HG02885 (cell line): ENCODE results near the gene PPP1R9B.

Source experiments
- ATAC-seq: cut with Tn5 transposase; IDR thresholded peaks from one replicate; pipeline ENCODE4 v1.9.1; 2021; ENCODE audit warnings: mild to moderate bottlenecking; ENCODE audit not compliant: unreplicated experiment, poor library complexity

Gene PPP1R9B

DNA sequence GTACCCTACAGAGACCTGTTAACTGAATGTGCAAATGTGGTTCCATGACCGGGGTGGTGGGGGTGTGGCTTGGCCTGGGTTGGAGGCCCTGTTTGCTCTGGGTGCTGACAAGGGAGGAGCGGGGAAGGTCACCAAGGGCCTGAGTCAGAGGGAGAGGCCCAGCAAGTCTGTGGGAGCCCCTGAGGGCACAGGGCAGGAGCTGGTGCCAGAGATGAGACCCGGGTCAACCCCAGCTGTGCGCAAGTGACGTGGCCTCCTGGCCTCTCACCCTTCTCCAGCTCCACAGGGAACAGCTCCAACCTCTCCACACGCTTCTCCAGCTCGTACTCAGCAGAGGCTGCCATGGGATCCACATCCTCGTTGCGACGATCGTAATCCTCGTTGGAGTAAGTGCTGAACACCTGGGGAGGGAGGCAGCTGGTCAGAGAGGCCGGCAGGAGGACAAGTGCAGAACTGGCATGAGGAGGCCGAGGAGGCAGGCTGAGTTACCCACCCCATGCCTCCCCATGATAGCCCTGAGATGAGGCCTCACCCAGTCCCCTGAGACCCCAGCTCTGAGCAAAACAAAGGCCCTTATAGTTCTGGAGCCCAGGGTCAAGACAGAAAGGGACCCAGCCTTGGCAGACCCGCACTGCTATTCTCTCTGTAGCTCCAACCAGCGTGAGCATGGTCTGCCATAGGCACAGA is 5.5 kb downstream of the PPP1R9B start:
- ATAC-seq = no peak

DNA sequence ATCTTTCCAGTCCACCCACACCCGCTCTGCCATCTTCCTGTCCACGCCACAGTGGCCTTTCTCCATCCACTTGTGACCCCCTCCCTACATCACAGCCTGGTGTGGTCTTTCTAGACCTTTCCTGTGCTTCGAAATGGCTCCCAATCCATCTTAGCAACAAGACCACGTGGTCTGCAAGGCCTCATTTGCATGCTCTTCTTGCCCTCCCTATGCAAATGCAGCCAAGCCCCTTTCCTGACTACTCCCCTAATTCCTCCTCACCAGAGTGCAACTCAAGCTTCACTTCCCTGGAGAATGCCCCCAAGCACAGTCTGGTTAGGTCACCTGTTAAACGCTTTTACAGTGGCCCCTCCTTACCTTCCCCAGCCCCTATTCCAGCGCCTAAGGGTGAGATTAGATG is 6.1 kb downstream of the PPP1R9B start:
- ATAC-seq = no peak

DNA sequence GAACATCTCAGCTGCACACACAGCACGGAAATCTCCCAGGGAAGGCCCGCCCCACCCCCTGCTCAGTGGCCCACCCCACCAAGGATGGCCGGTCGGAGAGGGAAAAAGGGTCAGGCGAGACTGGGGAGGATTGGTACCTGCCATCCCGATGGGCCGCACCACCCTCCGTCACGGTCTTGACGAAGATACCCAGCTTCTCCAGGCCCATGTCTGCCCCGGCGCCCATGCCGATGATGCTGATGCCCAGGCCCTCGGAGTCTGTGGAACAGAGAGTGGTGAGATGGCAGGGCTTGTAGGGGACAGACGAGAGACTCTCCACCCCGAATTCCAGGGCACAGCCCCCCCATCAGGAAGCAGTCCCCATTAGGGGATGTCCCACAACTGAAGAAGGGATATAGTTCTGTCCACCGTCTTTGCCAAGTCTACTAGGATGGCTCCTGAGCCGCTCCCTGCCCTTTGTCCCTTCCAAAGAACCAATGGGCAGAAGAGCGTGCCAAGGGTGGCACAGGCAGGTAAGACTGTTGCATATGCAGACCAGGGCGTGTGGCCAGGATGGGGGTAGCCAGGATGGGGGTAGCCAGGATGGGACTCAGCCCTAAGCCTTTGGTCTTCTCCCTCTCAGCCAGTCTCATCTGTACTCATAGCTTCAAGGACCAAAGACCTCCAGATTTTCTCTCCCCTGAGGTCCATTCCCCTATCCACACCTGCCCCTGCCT is 6.9 kb downstream of the PPP1R9B start:
- ATAC-seq = no peak

DNA sequence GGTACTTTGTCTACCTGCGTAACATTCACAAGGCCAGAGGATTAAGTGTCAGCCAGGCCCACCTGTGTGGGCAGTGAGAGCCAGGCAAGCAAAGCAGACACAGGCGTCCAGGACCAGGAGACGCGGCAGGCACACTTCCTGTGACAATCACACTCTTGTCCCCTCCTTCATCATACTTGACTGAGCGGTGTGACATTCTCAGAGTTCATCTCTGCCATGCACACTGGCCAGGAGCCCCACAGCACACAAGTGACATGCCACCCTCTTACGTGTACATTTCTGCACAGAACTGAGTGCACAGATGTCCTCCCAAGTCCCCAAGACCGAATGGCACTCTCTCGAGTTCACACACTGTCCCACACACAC is 8.7 kb downstream of the PPP1R9B start:
- ATAC-seq = no peak

DNA sequence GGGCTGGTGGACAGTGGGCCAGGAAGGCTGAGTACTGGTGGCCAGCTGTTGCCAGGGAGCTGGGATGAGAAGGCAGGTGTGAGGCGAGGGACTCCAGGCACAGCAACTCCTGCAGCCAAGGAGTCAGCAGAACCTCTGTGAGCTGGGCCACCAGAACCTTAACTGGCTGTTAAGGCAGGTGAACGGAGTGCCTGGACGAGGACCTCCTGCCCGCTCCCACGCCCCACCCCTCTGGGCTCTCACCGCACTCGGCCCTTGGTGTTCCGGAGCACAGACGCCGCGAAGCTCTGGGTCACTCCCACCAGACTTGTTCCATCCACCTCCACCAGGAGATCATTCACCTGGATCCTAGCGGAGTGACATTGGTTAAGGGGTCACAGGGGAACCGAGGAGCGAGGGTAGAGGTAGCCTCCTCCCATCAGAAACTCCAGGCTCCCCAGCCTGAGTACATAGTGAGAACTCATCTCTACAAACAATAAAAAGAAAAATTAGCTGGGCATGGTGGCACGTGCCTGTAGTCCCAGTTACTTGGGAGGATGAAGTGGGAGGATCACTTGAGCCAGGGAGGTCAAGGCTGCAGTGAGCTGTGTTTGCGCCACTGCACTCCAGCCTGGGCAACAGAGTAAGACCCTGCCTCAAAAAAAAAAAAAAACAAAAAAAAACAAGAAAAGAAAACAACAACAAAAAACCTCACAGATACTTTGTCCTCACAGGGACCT is 9.3 kb downstream of the PPP1R9B start:
- no peak for ATAC-seq

DNA sequence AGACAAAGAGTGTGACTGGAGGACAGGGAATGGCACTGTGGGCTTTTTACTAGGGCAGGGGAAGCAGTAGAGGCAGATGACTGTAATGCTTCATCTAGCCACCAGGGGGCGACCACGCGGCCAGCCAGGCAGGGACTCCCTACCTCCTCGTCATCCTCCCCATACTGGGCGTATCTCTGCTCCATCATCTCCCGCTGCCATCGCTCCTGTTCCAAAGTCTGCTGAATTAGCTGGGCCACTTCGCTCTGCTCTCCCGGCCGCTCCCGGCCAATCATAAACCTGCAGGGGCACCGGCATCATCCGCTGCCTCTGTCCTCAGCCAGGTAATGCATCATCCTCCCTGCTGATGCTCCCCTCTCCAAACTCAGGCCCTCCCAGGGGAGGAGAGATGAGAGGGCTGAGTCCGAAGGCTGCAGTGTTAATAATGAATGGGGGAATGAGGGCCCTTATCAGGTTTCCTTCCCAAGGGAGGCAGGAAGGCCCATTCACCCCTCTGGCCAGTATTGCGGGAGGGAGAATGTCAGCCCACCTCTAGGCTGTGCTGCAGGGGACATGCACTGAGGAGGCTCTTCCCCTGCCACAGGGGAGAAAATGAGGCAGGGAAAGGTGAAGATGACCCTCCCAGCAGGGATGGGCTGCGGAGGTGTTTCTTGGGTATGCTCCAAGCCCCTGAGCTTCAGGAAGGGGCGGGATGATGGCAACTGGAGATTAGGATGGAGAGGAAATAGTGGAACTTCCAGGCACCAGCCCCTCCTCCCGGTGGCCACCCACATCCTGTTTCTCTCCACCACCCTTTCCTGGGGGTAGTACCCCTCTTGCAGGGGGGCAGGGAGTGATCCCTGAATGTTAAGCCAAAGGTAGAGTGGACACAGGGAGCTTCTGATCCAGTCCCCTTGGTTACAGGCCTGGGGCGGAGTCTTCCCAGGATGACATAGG is 10.3 kb downstream of the PPP1R9B start:
- ATAC-seq = no peak

DNA sequence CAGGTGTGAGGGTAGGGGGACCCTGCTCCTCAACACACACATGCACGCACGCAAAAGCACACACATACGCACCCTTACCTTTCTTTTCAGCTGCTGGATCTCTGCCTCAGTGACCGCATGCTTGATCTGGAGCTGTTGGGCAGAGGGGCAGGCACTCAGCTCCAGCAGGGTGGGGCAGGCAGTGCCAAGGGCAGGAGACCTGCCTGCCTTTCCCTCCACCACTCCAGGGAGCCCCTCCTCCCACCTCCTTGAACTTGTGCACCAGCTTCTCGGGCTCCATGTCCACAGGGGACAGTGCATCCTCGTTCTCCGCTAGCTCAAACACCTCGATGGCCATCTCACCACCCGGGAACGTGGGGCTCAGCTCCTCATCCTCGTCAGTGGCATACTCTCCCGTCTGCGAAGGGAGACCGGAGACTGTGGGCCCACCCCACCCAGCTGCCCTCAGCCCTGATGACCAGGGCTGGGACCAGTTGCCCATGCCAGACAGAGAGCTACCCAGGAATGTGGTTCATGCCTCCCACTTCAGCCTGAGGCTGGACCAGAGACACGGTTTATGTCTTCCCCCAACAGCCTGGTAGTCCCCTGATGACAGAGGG is 11.2 kb downstream of the PPP1R9B start:
- no peak for ATAC-seq

DNA sequence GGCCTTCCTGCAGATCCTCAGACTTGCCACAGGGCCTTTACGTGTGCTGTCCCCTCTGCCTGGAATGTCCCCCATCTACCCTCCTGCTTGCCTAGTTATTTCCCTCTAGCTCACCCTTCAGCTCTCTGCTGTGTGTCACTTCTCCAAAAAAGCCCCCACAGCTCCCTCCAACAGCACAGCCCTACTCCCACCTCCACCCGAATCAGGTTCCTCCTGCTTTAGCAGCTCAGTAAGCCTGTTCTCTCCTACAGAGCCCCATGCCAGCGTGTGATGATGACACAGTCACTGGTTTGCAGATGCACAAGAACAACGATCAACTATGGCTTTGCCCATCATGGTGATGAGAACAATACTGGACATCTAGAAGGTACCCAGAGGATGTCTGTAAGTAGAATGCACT is 13.4 kb downstream of the PPP1R9B start:
- no peak for ATAC-seq

DNA sequence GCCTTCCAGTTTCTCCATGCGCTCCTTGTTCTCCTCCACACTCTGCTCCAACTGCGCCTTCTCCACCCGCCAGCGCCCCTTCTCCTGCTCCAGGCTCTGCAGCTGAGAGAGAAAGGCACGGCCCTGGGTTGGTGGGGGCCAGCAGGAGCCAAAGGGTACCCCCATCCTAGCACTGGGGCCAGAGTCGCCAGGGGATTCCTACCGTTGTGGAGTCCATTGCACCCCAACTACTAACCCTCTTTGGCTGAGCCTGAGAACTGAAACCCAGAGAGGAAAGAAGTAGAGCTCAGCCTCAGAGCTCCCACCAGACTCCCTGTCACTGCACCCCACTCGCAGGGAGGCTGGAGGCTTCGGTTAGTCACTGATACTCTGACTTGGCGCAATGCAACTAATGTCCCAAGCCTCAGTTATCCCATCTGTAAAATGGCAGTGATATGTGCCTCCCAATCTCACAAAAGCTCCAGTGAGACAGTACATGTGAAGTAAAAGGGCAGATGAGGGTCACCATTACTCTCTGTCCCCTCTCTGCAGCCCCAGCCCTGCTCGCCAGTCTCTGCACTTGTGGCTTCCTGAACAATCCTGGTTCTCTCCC is 14.3 kb downstream of the PPP1R9B start:
- ATAC-seq = no peak

DNA sequence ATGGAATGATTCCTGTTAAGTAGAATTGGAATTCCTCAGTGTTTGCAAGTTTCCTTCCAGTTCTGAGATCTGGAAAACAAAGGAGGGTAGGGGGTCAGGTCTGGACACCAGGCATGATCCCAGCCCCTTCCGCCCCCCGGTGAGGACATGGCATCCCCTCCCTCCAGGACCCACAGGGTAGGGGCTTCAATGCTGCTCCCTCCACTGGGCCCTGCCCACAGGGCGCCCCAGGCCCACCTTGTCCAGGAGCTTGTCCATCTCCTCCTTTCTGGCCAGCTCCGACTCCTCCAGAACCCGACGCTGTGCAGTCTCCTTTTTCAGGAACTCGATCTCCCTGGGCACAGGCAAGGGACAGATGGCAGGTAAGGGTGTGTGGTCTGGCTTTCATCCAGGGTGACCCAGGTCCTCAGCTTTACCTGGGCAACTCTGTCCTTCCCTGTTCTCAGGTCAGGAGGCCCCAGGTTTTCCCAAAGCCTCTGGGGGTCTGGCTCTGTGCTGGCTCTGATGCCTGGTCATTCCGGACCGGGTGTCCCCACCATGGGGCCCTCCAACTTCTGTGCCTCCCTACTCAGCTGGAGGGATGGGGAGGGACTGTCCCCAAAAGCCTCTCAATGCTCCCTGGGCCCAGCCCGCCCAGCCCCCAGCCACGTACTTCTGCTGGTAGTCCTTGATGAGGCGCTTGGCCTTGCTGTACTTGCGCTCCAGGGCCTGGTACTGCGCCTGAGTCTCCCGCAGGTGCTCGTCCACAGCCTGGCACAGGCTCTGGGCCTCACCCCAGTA is 15.0 kb downstream of the PPP1R9B start:
- ATAC-seq = no peak

DNA sequence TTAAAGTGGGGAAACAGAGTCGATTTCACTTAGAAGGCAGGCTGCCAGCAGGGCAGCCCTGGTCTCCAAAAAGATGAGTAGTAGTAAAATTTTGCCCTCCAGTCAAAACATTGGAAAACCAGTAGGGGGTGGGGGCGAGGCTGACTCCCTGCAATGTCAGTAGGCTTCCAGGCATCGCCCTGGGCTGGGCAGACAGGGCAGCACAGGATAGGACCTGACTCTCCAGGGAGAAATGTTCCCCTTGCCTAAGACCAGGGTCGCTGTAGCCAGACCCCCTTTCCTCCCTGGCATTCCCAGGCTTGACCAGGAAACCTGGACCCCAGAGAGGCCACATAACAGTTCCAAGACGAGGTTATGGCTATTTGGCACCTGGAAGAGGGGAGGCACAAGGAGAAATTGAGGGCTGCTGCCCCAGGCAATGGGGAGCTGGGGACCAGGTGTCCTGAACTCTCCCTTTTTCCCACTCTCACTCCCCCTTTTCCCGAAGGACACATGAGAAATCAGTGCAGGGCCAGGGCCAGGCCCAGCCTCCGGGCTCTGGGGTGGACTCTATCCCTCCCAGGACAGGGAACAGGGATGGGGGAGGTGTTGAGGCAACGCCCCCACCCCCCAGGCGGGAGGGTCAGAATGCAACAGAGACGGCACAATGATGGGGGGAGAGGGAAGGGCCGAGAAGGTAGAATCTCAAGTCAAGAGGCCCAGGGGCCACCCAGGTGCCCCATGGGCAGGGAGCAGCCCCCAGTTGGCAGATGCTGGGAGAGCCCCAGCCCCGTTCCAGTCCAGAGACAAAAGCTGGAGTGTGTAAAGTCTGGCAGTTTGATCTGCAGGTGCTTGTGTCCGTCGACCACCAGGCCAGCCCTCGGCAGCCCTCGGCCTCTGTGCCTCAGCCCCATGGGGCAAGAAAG is 16.0 kb downstream of the PPP1R9B start:
- no peak for ATAC-seq

DNA sequence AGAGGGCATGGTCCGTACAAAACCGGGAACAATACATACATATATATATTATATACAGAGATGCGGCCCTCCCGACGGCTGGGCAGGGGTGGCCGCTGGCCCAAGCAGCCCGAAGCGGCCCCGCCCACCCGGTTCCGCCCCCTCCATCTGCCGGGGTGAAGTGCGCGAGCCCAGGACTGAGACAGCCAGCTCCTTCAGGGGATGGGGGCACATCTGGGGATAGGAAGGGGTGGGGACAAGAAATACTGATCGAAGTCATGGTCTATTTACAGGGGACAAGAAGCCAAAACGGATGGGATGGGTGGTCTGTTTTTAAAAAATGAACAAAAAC is 16.7 kb downstream of the PPP1R9B start:
- ATAC-seq = no peak

DNA sequence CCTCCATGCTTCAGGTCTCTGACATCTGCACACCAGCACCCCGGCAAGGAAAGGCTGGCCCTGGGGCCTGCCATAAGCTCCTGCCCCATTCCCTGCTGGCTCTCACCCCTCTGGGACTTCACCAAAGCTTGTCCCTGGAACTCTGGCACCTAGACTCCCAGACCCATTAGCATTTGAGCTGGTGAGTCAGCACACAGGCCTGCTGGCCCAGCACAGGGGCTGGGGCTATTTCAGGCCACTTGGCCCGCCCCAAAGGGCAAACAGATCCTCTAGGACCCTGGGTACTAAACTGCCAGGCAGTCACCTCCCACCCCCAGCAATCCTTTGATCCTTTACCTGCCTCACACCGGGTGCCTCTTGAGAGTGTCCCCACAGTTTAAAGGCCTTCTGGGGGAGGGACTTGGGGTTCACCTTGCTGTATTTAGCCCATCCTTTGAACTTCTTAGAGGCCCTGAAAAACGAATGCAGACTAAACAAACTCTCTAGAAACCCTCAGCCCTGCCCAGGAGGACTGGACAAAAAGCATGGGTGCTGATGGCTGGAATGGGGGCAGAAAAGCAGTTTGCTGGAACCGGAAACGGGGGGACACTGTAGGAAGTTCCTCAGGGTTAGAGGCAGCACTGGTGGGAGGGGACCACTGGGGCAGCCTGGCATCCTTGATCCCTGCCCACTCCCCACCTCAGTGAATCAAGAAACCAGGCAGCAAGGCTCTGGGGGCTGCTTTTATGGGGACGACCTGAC is 17.3 kb downstream of the PPP1R9B start:
- ATAC-seq = no peak

DNA sequence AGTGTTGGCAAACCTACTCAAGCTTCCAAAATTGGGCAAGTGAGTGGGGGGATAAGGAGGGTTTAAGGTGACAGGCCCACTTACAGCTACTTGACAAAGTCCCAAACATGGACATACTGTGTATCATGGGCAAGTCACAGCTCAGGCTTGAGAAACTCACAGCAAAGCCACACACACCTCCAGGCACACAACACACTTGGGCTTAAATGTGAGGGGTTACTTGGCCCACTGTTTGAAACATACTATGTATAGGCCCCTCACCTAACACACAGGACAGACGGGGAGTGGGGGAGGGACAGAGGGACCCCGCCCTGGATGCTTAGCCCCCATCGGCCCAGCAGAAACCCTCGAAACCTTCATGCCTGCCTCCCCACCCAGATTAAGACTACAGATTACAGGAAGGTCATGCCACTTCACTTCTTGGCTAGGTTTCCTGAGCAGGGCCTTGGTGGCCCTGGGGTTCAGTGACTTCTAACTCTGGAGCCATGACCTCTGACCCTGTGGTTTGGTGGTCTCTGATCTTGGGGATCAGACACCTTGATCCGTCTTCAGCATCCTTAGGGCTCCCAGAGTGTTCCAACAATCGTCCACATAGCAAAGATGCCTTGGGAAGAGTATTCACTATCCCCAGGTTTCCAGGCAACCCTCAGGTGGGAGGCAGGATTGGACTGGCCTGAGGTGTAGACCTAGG is 18.2 kb downstream of the PPP1R9B start:
- ATAC-seq = no peak

DNA sequence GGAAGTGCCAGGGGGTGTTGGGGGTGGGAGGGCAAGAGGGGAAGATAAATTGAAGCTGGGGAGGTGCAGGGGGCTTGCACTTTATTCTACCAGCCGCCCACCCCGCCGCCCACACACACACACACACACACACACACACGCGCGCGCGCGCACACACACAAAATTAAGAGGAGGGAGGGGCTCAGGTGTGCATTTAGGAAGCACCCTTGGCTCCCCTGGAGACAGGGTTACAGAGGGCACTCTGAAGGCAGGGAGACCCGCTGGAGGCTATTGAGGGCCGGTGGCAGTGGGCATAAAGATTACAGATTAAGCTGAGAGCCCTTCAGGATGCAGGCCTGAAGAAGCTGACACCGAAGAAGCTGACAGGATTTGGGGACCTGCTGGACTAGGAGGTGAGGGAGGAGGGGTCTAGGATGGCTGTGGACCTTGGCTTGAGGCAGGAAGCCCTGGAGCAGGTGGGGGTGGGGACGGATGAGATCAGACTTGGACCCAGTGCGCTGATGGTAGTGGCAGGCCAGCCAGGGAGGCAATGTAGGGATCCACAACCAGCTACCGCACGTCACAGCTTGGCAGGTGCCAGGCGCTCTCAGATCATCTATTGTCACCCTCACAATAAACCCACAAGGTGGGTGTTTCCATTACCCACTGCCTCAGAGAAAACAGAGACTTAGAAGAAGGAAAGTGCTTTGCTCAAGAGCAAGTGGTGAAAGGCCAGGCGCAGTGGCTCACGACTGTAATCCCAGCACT is 19.7 kb downstream of the PPP1R9B start:
- ATAC-seq = no peak
